Muscle layer of duodenum (tissue), 2 donors: ENCODE measurements around the gene CELF4.

ENCODE experiments used
- H3K27ac ChIP-seq: one replicate; pipeline ENCODE4 v1.7.0; 2013; ENCODE audit warnings: mild to moderate bottlenecking, low read length
- H3K27me3 ChIP-seq: one replicate; pipeline ENCODE4 v1.7.0; 2013; ENCODE audit warnings: low read depth, mild to moderate bottlenecking, control low read depth, low read length
- H3K36me3 ChIP-seq, 2 donors: one replicate each; pipeline ENCODE4 v1.7.0; 2013; ENCODE audit warnings: low read length in 2 of 2, control low read depth in 1 of 2, mild to moderate bottlenecking in 1 of 2; ENCODE audit not compliant: insufficient read depth in 2 of 2, control insufficient read depth in 1 of 2
- H3K4me1 ChIP-seq, 2 donors: one replicate each; pipeline ENCODE4 v1.7.0; 2013; ENCODE audit warnings: low read length in 2 of 2, mild to moderate bottlenecking in 2 of 2, control low read depth in 1 of 2, moderate library complexity in 1 of 2; ENCODE audit not compliant: insufficient read depth in 2 of 2, control insufficient read depth in 1 of 2
- H3K4me3 ChIP-seq, 2 donors: one replicate each; pipeline ENCODE4 v1.7.0; 2013; ENCODE audit warnings: low read length in 2 of 2, low read depth in 1 of 2, mild to moderate bottlenecking in 1 of 2
- H3K9me3 ChIP-seq, 2 donors: one replicate each; pipeline ENCODE4 v1.7.0; 2013; ENCODE audit warnings: low read length in 2 of 2, control low read depth in 1 of 2, mild to moderate bottlenecking in 1 of 2; ENCODE audit not compliant: control insufficient read depth in 1 of 2
- donor health status: healthy.

CELF4 gene

DNA sequence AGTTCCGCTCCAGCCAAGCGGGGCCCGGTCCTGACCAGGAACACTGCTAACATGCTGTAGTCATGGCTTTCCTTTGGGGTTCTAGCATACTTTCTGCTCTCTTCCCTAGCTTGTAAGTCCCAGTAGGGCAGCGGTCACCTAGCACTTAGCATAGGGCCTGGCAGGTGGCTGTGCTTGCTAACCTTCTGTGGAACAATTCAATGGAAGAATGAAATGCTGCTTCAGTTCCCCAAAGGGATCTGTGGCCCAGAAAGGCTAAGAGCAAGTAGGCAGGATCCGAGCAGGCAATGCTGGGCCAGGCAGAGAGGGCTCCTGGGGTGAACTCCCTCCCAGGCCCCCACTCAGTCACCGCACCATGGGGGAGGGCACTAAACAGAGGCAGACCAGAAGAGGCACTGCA is 266.8 kb downstream of the CELF4 start:
- no peak overlapping the region for H3K4me3 ChIP-seq
- no peaks in the 10 kb centered on the region for H3K36me3 ChIP-seq
- H3K4me1 ChIP-seq, result peaks cover 0 to 14% of the 10 kb centered on the region in 2 donors
- no peaks in the 10 kb centered on the region for H3K9me3 ChIP-seq
- H3K27ac ChIP-seq, result no peak overlapping the region
- no peaks in the 10 kb centered on the region for H3K27me3 ChIP-seq

DNA sequence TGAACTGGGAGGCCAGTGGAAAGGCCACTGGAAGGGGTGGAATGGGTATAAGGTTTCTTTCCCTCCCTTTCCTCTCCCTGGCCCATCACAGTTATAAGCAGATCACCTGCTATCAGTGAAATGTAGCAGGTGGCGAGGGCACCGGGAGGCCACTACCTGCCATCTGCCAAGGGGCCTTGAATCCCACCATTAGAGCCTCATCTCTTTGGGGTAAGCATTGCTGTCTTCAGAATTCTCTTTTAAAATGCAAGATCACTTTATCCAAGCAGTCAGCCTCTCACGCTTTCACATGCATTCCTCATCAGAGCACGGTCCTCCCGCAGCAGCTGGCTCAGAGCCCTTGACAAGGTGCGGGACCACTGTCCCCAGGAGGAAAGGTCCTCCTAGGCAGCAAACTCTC is 268.5 kb downstream of the CELF4 start:
- Histone ChIP-seq H3K27ac (no peak overlapping the region), H3K27me3 (no peaks in the 10 kb centered on the region), H3K36me3 (no peaks in the 10 kb centered on the region), H3K4me1 (peaks cover 0 to 14% of the 10 kb centered on the region in 2 donors), H3K9me3 (no peaks in the 10 kb centered on the region), H3K4me3 (no peak overlapping the region)

DNA sequence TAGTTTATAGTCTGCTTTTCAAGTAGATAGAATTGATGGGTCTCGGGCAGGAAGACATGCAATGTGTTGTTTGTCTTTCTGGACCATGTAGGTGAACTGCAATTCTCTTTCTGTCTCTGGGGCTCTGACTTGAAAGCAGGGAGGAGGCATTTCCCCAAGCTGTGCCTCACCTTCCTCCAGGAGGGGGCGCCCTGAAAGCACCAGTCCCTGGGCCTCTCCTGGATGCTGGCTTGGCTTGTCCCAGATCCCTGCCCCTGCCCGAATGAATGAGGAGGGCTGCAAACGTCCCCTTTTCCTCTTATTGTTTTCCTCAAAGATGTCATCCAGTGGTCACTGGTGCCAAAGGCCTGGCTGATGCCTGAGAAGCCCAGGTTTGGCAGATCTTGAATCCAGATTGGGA is 270.6 kb downstream of the CELF4 start:
- Histone ChIP-seq H3K27me3 (no peaks in the 10 kb centered on the region), H3K4me3 (no peak overlapping the region), H3K36me3 (no peaks in the 10 kb centered on the region), H3K9me3 (no peaks in the 10 kb centered on the region), H3K4me1 (peaks cover 0 to 12% of the 10 kb centered on the region in 2 donors), H3K27ac (no peak overlapping the region)

DNA sequence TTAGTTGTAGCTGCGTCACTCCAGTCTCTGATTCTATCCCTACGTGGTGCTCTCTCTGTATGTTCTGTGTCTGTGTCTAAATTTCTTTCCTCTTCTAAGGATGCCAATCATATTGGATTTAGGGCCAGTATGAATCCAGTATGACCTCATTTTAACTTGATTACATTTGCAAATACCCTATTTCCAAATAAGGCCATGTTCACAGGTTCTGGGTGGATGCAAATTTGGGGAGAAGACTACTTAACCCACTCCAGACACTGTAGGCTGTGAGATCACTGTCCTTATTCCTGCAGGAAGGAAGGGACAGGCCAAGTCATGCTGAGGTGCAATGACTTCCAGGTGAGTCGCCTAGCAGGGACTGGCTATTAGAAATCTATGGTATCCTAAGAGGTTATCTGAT is 272.2 kb downstream of the CELF4 start:
- Histone ChIP-seq H3K27ac (no peak overlapping the region), H3K4me1 (no peaks in the 10 kb centered on the region), H3K36me3 (no peaks in the 10 kb centered on the region), H3K4me3 (no peak overlapping the region), H3K9me3 (no peaks in the 10 kb centered on the region), H3K27me3 (no peaks in the 10 kb centered on the region)

DNA sequence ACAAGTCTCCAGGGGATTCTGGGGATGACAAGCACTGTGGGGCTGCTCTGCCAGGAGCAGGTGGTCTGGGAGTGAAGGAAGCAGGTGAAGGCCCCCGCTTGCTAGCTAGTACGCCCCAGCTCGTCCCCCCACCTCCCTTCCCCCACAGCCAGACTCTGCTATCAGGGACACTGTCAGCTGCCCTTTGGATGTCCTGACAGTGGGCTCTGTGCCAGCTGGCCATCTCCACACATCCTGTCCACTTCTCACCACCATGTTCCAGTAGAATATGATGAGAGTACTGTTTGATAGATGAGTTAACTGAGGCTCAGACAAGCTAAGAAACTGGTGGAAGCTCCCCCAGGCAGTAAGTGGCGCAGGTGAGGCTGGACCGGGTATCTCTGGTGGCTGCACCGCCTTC is 276.2 kb downstream of the CELF4 start:
- Histone ChIP-seq H3K36me3 (no peaks in the 10 kb centered on the region), H3K4me1 (no peaks in the 10 kb centered on the region), H3K27me3 (no peaks in the 10 kb centered on the region), H3K9me3 (no peaks in the 10 kb centered on the region), H3K27ac (no peak overlapping the region), H3K4me3 (no peak overlapping the region)

DNA sequence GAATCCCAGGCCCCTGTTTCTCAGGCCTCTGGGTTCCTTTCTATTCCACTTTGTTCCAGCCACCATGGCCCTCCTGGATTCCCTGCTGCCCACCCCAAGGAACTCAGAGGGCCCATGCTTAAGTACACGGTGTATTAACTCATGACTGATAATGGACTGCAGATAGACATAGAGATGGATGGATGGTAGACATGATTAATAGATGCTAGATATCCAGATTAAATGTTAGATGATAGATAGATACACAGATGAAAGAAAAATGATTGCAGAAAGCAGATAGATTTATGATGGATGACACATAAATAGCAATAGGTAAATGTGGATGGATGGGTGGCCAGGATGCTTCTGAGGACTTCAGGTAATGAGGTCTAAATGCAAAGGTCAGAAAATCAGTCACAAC is 278.0 kb downstream of the CELF4 start:
- Histone ChIP-seq H3K9me3 (no peaks in the 10 kb centered on the region), H3K4me1 (no peaks in the 10 kb centered on the region), H3K4me3 (no peak overlapping the region), H3K27ac (no peak overlapping the region), H3K27me3 (no peaks in the 10 kb centered on the region), H3K36me3 (no peaks in the 10 kb centered on the region)

DNA sequence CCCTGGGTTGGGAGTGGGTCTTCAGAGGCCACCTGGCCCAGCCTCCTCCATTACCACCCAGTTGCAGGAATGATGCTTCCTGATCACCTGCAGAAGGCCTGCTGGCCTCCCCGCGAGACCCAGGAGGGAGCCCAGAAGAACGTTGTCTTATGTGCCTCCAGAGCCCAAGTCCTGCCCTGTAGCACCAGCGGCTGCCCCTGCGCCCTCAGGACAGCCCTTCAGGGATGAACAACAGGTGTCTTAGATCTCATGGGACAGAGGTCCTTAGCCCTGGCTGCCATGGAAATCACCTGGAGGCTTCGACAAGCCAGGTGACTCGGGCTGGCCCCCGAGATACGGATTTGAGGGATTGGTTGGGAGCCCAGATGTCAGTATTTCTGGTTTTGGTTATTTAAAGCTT is 278.8 kb downstream of the CELF4 start:
- no peaks in the 10 kb centered on the region for H3K9me3 ChIP-seq
- no peaks in the 10 kb centered on the region for H3K27me3 ChIP-seq
- H3K27ac ChIP-seq, result no peak overlapping the region
- no peaks in the 10 kb centered on the region for H3K4me1 ChIP-seq
- H3K4me3 ChIP-seq, result no peak overlapping the region
- no peaks in the 10 kb centered on the region for H3K36me3 ChIP-seq

DNA sequence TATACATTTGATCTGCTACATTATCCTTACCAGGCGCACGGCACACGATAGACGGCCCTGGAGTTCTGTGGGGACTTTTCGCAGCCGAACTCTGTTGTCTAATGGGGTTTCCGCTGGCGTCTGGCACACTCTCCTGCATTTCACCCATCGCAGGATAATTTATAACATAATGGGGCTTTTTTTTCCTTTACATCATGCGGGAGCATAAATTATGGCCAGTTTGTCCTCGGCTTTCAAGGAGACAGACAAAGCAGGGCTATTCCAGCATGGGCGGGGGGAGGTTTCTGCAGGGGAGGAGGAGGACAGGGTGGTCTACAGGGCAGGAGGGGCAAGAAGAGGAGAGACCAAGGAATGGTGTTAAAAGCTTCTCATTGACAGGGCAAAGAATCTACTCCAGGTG is 279.8 kb downstream of the CELF4 start:
- no peak overlapping the region for H3K4me3 ChIP-seq
- no peaks in the 10 kb centered on the region for H3K36me3 ChIP-seq
- no peaks in the 10 kb centered on the region for H3K27me3 ChIP-seq
- no peaks in the 10 kb centered on the region for H3K4me1 ChIP-seq
- no peak overlapping the region for H3K27ac ChIP-seq
- H3K9me3 ChIP-seq, result no peaks in the 10 kb centered on the region

DNA sequence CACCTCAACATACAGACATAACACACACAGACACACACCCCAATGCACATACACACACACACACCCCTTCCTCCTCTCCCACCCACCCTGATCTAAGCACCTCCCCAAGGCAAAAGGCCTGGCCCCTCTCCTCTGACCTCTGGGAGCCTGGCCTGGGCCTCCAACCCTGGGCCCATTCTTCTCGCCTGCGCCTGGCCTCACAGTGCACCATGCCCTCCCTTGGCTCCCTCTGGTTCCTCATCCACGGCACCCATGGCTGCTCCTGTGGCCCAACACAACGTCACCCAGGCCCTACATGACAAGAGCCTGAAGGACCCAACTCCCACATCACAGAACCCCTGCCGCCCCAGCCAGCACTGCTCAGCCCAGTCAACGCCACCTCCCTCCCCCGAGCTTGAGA is 281.3 kb downstream of the CELF4 start:
- H3K4me1 ChIP-seq, result no peaks in the 10 kb centered on the region
- H3K36me3 ChIP-seq, result no peaks in the 10 kb centered on the region
- H3K27ac ChIP-seq, result no peak overlapping the region
- H3K9me3 ChIP-seq, result no peaks in the 10 kb centered on the region
- H3K27me3 ChIP-seq, result no peaks in the 10 kb centered on the region
- H3K4me3 ChIP-seq, result no peak overlapping the region

DNA sequence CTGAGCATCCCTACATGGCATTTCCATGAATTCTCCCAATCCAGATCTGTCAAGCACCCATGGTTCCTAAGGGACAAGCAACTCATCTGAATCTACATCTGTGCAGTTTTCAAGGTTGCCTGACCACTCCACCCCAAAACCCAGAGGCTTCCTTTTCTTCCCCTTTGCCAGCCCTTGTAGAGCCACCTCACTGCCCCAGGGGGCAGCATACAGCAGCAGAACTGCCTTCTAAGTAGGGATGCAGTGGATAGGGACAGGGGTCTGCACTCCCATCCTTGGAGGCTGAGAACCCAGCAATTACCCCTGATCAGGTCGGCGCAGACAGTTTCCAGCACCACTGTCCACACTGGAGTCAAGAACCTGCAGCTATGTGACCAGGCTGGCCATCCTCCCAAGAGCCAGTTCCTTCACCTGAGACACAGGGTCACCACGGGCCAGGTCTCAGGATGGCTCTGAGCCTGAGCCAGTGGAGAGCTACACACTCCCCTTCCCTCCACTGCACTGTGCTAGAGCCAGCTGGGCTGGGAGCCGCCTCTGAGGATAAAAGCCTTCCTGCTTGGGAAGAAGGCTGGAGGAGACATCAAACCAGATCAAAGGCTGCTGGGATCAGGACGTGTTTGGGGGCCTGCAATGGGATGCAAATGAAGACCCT is 283.1 kb downstream of the CELF4 start:
- H3K27ac ChIP-seq, result no peak overlapping the region
- no peaks in the 10 kb centered on the region for H3K9me3 ChIP-seq

DNA sequence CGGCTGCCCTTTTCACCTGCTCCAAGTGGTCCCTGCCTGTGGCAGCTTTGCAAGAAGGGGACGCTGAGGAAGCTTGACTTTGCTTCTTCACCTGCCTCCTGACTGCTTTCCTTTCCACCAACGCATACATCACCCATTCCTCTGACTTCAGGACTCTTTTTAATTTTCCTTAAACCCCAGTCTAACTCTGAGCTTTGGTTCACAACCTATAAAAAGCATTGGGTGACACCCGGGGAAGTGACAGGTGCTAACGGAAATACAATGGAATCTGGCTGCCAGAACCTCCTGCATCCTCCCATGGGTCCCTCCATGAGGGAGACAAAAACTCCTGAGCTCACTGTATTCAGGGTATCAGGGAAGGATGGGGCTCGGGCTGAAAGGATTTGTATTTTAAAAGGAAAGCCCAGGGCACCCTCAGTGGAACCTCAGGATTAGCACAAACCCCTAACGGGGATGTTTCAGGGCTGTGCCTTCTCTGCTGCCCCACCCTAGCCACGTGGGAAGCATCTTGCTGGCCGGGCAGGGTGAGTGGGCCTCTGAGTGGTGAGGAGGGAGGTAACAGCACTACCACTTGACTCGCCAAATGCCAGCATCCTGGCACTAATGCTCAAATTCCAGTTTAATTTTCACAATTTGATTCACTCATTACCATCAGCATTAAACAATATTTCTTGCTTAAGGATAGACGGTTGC is 284.8 kb downstream of the CELF4 start:
- Histone ChIP-seq H3K27me3 (no peaks in the 10 kb centered on the region), H3K4me1 (no peaks in the 10 kb centered on the region), H3K36me3 (no peaks in the 10 kb centered on the region), H3K9me3 (no peaks in the 10 kb centered on the region), H3K4me3 (no peak overlapping the region), H3K27ac (no peak overlapping the region)

More for the DNA sequence above, 283.1 kb downstream of the CELF4 start:
- H3K36me3 ChIP-seq, result no peaks in the 10 kb centered on the region
- no peaks in the 10 kb centered on the region for H3K27me3 ChIP-seq
- no peak overlapping the region for H3K4me3 ChIP-seq
- H3K4me1 ChIP-seq, result no peaks in the 10 kb centered on the region

DNA sequence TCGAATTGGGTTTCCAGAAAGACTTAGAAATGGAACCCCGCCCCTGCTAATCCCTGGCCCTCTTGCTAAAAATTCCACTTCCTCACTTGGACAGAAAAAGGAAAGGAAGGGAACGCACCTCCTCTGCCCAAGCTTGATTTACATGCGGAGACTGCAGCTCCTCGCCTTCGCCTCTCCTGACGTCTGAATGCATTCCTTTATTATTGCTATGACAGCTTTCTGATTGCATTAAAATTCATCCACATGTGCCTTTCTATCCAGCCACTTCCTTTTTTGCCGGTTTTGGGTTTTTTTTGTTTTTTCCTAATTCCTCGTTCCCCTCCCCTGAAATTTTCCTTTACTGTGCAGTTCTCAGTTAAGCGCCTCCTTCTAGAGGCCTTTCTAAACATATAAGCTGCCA is 287.8 kb downstream of the CELF4 start:
- Histone ChIP-seq H3K27ac (no peak overlapping the region), H3K4me3 (no peak overlapping the region), H3K4me1 (no peaks in the 10 kb centered on the region), H3K27me3 (no peaks in the 10 kb centered on the region), H3K9me3 (no peaks in the 10 kb centered on the region), H3K36me3 (no peaks in the 10 kb centered on the region)
